Kidney (tissue), 14 donors: ENCODE measurements around the gene PPP1R14B. TPM values are rescaled to one million over a fixed set of nuclear protein-coding genes. Genes with fewer than 3 reads are reported as not detected.

Experiments
- DNase-seq, 5 donors: peaks; one replicate each; pipeline ENCODE4 v3.0.0-alpha.2; 2013 to 2020
- FAIRE-seq: peaks from 2 replicates; lab custom pipeline; 2012; peaks lifted over from hg19 to GRCh38; lab: Jason Lieb, UNC
- H3K27ac ChIP-seq, 2 donors: one replicate each; pipeline ENCODE4 v1.7.0; 2013; ENCODE audit warnings: low read depth in 2 of 2, low read length in 2 of 2, inconsistent platforms in 1 of 2
- H3K27me3 ChIP-seq: one replicate; pipeline ENCODE4 v1.7.1; 2013; ENCODE audit warnings: low read length, inconsistent platforms; ENCODE audit not compliant: control insufficient read depth, insufficient read depth
- H3K36me3 ChIP-seq, 3 donors: one replicate each; pipeline versions ENCODE4 v1.7.0 to v1.7.1; 2013; ENCODE audit warnings: low read length in 3 of 3, control low read depth in 1 of 3, inconsistent platforms in 1 of 3; ENCODE audit not compliant: insufficient read depth in 3 of 3, control insufficient read depth in 2 of 3
- H3K4me1 ChIP-seq, 3 donors: one replicate each; pipeline versions ENCODE4 v1.7.0 to v1.7.1; 2013; ENCODE audit warnings: low read length in 3 of 3, inconsistent platforms in 1 of 3, low read depth in 1 of 3; ENCODE audit not compliant: control insufficient read depth in 2 of 3, insufficient read depth in 2 of 3
- H3K4me3 ChIP-seq, 3 donors: one replicate each; pipeline versions ENCODE4 v1.7.0 to v1.8.1; 2013; ENCODE audit warnings: low read length in 3 of 3, control low read depth in 1 of 3, inconsistent platforms in 1 of 3
- H3K9ac ChIP-seq, 3 donors: one replicate each; pipeline versions ENCODE4 v1.7.0 to v1.7.1; 2013; ENCODE audit warnings: low read length in 3 of 3, control low read depth in 1 of 3, inconsistent platforms in 1 of 3
- H3K9me3 ChIP-seq, 3 donors: one replicate each; pipeline versions ENCODE4 v1.7.0 to v1.7.1; 2013; ENCODE audit warnings: low read length in 3 of 3, control low read depth in 1 of 3, inconsistent platforms in 1 of 3; ENCODE audit not compliant: control insufficient read depth in 2 of 3, insufficient read depth in 1 of 3
- intact Hi-C: fragments of 100-400 bp; cut with DNase I; formaldehyde crosslinking; loops from one replicate; pipeline ENCODE4 v1.11.1; 2022
- polyA plus RNA-seq: library from polyadenylated mRNA; stranded (reverse); fragments of 350-450 nt; fragmentation: Illumina TruSeq; extraction: RNeasy Lipid Tissue Mini Kit (QIAGEN cat#74804); gene quantifications from one replicate; pipeline ENCODE4 v1.2.3, GENCODE V29; 2014; ENCODE audit warnings: low read depth, low replicate concordance; ENCODE audit not compliant: insufficient read depth
- total RNA-seq: library from RNA; stranded (reverse); fragmentation: NEBNext Ultra II Directional; extraction: Animal tissue kit (Norgen Biotek cat#: 25700); gene quantifications from one replicate; pipeline ENCODE4 v1.2.1, GENCODE V29; 2021
- TF ChIP-seq, protein P1 (sequence below): IDR thresholded peaks from 3 replicates; pipeline ENCODE4 v1.5.1; 2012; ENCODE audit warnings: mild to moderate bottlenecking, moderate library complexity, borderline replicate concordance; ENCODE audit not compliant: insufficient read depth; ENCODE audit errors: extremely low read depth
- donor health status: control.
- donor health status: control.
- donor health status: control.
- donor health status: control.
- donor health status: control.
- donor health status: DM: yes; HTN: yes; CAD: no.
- donor health status: Normal renal cell carcinoma (clear cell type).

The PPP1R14B gene
- total and polyA plus RNA-seq, 2 donors from 2014 or later: 86.5 to 145 TPM

DNA sequence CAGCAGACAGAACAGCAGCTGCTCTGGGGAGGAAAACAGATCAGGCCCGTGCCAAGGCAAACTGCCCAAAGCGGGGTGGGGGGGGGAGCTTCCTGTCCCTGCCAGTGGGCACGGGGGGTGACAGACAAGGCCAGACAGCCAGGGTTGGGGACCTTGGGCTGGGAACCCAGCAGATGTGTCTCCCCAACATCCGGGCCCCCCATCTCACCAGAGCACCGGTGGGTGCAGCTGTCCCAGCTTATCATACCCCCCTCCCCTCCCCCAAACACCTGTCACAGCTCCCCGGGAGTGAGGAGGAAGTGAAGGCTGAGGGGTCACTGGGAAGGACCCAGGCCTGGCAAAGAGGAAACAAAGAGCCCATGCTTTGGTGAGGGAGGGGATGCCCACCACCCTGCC is 1.3 kb downstream of the PPP1R14B start:
- Histone ChIP-seq H3K9ac (peak overlapping the region in 2 of 3 donors; percentile 65 to 80), H3K36me3 (peaks cover 0 to 9% (median 4%) of the 10 kb centered on the region in 3 donors), H3K4me3 (peak overlapping the region; percentile 62 to 77 (median 64)), H3K9me3 (no peaks in the 10 kb centered on the region), H3K4me1 (peaks cover 0 to 31% (median 5%) of the 10 kb centered on the region in 3 donors), H3K27ac (peak overlapping the region; percentile 66 to 86), H3K27me3 (no peaks in the 10 kb centered on the region)
- DNase-seq (peak in 1 of 5 donors; percentile 81), FAIRE-seq (no peak)
- intact Hi-C loops: no loop called here
- TF ChIP-seq, protein P1, sequence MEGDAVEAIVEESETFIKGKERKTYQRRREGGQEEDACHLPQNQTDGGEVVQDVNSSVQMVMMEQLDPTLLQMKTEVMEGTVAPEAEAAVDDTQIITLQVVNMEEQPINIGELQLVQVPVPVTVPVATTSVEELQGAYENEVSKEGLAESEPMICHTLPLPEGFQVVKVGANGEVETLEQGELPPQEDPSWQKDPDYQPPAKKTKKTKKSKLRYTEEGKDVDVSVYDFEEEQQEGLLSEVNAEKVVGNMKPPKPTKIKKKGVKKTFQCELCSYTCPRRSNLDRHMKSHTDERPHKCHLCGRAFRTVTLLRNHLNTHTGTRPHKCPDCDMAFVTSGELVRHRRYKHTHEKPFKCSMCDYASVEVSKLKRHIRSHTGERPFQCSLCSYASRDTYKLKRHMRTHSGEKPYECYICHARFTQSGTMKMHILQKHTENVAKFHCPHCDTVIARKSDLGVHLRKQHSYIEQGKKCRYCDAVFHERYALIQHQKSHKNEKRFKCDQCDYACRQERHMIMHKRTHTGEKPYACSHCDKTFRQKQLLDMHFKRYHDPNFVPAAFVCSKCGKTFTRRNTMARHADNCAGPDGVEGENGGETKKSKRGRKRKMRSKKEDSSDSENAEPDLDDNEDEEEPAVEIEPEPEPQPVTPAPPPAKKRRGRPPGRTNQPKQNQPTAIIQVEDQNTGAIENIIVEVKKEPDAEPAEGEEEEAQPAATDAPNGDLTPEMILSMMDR: no peak

DNA sequence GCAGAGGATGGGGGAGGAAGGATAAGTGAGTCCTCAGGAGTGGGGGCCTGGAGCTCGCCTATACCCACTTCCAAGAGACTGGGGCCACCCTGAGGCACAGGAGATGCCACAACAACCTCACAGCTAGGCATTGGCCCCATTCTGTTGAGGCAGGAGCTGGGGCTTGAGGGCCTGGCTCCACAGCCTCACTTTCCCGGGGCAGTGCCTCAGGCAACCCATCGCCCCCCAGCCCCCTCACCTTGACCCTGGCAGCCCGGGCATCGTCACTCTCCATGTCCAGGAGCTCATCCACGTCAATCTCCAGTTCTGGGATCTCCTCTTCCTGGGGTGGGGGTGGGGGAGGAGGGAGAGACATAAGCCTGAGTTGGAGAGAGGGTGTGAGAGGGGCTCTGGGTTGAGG is 1.8 kb downstream of the PPP1R14B start:
- Histone ChIP-seq H3K36me3 (peaks cover 0 to 9% (median 4%) of the 10 kb centered on the region in 3 donors), H3K4me1 (peaks cover 0 to 36% (median 9%) of the 10 kb centered on the region in 3 donors), H3K4me3 (peak overlapping the region in 1 of 3 donors; percentile 62), H3K9ac (peak overlapping the region in 1 of 3 donors; percentile 80), H3K9me3 (no peaks in the 10 kb centered on the region), H3K27ac (peak overlapping the region; percentile 66 to 86), H3K27me3 (no peaks in the 10 kb centered on the region)
- FAIRE-seq: no peak
- DNase-seq: no peak
- intact Hi-C loops: no loop called here
- TF ChIP-seq, protein P1: no peak

DNA sequence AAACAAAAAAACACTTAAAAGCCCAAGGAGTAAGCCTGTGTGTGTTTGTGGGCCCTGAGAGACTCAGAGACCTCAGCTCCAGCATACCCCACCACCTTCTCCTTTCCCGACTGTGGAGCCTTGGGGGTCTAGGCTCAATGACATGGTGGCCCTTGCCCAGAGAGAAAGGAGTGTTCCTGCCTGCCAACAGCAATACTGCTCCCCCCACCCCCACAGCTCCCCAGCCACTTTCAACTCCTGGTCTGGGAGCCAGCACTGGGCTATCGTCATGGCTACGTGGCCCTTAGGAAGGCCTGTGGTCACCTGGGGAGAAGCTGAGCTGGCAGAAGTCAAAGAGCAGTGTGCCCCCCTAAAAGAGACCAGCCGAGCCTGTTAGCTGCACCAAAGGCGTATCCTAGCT is 2.6 kb downstream of the PPP1R14B start:
- intact Hi-C loops: no loop called here
- Histone ChIP-seq H3K9ac (no peak overlapping the region), H3K4me3 (no peak overlapping the region), H3K4me1 (peaks cover 0 to 40% (median 12%) of the 10 kb centered on the region in 3 donors), H3K27me3 (no peaks in the 10 kb centered on the region), H3K27ac (no peak overlapping the region), H3K9me3 (no peaks in the 10 kb centered on the region), H3K36me3 (peaks cover 0 to 9% (median 4%) of the 10 kb centered on the region in 3 donors)
- TF ChIP-seq, protein P1: no peak
- DNase-seq (no peak), FAIRE-seq (no peak)
